GM15510 (cell line): ENCODE data around the gene SCYGR7.

Experiments
- POLR2A ChIP-seq: IDR thresholded peaks from 3 replicates; pipeline ENCODE4 v1.6.1; 2011; ENCODE audit warnings: borderline replicate concordance; ENCODE audit not compliant: insufficient read length; ENCODE audit errors: extremely low read depth

Gene SCYGR7

GRCh38 chr2:227724394-227725039, 3.6 kb upstream of the SCYGR7 start, which contains the start of gene SCYGR6:
SCYGR6 (minus strand) TSS chr2:227724757; CDS start chr2:227724757, 0 bp downstream.
- no peak for TF ChIP-seq POLR2A

GRCh38 chr2:227739351-227739750, 11.2 kb downstream of the SCYGR7 start:
- no peak for TF ChIP-seq POLR2A

GRCh38 chr2:227745594-227745993, 17.5 kb downstream of the SCYGR7 start, which contains the start of gene SCYGR8:
SCYGR8 (plus strand) TSS chr2:227745894; CDS start chr2:227745894, 0 bp downstream.
- no peak for TF ChIP-seq POLR2A

GRCh38 chr2:227748079-227748478, 19.9 kb downstream of the SCYGR7 start:
- no peak for TF ChIP-seq POLR2A

- TF ChIP-seq POLR2A, result no peak
These were observed 31.4 kb downstream of the SCYGR7 start for GRCh38 chr2:227759411-227760118.

- TF ChIP-seq POLR2A, result no peak
These were observed 33.8 kb downstream of the SCYGR7 start for GRCh38 chr2:227761740-227762476.

- TF ChIP-seq POLR2A, result no peak
These were observed 37.7 kb downstream of the SCYGR7 start for GRCh38 chr2:227765788-227766372.

GRCh38 chr2:227766373-227766883, 38.3 kb downstream of the SCYGR7 start:
- TF ChIP-seq POLR2A, result no peak

- no peak for TF ChIP-seq POLR2A
These were observed 39.7 kb downstream of the SCYGR7 start for GRCh38 chr2:227767830-227768229.

GRCh38 chr2:227772197-227772661, 44.1 kb downstream of the SCYGR7 start:
- no peak for TF ChIP-seq POLR2A

GRCh38 chr2:227772932-227773331, 44.8 kb downstream of the SCYGR7 start:
- TF ChIP-seq POLR2A, result no peak

- no peak for TF ChIP-seq POLR2A
These were observed 46.0 kb downstream of the SCYGR7 start for GRCh38 chr2:227774011-227774624.

GRCh38 chr2:227774895-227775842, 47.0 kb downstream of the SCYGR7 start:
- TF ChIP-seq POLR2A, result no peak
